SHP77 treated with DMSO at 0.1 percent for 48 hours (cell line): ENCODE results near the gene BTN2A1.
A peak's percentile ranks its signal among the peaks of the same experiment; 100 is the strongest.
"Not testable (repeated sequence)": the region's sequence is repeated elsewhere in the genome, so short reads cannot be mapped to it uniquely, and the experiment has no call there.

Experiments used
- DNase-seq: peaks from one replicate; lab custom pipeline; 2025; lab: John Stamatoyannopoulos, UW

The BTN2A1 gene

DNA sequence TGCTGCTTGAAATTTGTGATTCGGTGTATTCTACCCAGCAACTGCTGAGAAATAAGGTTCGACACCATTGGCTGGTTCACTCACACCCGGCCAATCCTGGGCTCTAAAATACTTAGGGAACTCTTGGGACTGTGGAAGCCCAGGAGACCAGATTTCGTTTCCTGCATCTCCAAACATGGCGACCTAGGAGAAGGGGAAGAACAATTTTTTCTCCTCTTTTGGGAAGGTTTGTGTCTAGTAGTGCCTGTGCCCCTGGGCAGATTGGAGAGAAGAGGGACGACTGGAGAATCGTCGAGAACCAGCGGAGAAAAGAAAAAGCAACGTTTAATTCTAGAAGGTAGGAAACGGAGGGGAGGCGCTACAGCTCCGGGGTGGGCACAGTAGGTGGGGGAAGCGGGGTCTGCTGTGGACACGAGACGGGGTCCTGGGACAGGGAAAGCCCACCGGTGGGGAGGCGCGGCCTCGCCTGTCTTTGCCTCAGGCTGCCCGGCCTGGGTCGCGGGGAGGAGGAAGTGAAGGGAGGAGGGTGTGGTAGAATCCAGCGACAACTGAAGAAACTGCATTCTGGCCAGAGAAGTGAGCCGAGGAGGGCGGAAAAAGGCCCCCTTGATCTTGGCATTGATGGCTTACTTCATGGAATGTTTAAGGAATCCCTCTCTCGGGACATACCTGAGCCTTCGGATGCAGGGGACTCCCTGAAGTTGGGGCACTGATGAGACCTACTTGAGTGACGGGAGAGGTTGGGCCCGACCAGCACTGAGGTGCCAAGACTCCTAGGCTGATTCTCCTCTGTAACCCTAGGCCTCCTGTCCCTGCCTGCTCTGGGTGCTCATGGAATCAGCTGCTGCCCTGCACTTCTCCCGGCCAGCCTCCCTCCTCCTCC, at the start of gene BTN2A1:
Gene BTN2A1, plus strand, starts transcription at position 150 of the 883 bp plus-strand sequence. Its CDS starts 682 bp downstream, at position 832.
- DNase-seq = peak; percentile 89

DNA sequence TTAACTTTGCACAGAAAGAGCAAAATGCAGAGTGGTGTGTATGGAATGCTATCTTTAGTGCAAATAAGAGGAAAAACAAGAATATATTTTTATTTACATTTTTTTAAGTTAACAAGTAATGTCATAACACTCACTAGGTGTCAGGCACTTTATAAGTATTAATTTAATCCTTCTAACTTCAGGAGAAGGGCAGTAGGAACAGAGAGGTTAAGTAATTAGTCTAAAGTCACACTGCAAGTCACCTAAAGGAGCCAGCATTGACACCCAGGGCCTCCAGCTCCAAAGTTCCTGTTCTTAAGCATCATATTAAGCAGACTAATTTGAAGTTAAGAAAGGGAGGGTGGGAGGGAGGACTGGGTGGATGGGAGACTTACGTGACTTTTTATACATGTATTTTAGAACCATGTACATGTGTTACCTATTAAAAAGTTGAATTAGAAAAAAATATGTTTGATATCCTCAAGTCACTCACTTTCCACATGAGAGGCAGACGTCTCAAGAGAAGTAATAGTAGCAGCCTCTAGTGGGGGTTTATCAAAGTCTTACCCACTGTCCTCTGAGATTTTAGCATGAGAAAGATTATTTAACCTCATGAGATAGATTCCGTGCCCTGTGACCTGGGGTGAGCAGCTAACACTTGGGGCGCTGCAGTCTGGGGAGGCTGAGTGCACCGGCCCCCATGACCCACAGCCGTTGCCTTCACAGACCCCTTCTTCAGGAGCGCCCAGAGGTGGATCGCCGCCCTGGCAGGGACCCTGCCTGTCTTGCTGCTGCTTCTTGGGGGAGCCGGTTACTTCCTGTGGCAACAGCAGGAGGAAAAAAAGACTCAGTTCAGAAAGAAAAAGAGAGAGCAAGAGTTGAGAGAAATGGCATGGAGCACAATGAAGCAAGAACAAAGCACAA, 48.7 kb upstream of the BTN2A1 start:
- DNase-seq = no peak

DNA sequence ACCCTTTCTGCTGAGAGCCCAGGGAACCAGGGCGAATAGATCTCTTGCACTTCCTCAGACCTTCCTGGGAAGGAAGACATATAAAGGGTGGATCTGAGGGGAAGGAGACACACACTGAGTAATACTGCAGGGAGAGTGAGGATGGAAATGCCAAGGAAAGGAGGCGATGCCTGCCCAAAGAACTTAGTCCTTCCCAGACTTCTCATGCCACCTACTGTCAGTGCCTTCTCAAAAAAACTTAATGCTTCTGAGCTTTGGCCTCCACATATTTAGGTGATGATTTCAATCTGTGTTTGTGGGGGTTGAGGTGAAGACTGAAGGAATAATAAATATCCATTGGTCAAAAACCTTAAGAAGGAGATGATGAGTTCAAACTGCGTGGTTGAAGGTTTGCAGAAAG, 46.0 kb upstream of the BTN2A1 start:
- no peak for DNase-seq

DNA sequence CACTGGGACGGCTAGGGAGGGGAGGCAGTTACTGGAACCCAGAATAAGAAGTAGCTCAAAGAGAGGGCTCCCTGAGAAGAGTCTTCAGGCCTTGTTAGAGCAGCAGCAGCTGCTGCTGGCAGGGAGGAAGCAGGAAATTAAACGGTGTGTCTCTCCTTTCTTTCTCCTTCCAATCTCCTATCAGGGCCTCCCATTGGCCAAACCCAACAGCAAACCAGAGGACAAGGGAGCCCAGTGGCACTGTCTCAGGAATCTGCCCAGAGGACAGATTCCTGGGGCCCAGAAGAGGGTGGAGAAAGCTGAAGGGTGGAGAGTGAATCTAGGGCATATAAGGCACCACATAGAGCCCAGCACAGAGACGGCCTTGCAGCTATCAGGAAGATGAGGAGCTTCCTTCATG, 45.5 kb upstream of the BTN2A1 start:
- no peak for DNase-seq

DNA sequence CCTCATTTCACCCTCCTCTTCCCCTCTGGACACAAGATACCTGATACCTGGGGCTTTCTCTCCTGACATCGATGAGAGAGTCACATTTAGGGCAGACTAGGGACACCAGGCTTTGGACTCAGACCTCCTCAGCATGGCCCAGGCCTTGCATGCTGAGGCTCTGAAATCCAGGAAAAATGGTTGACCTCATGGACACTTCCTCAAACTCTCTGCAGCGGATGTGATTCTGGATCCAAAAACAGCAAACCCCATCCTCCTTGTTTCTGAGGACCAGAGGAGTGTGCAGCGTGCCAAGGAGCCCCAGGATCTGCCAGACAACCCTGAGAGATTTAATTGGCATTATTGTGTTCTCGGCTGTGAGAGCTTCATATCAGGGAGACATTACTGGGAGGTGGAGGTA, 44.8 kb upstream of the BTN2A1 start:
- no peak for DNase-seq

DNA sequence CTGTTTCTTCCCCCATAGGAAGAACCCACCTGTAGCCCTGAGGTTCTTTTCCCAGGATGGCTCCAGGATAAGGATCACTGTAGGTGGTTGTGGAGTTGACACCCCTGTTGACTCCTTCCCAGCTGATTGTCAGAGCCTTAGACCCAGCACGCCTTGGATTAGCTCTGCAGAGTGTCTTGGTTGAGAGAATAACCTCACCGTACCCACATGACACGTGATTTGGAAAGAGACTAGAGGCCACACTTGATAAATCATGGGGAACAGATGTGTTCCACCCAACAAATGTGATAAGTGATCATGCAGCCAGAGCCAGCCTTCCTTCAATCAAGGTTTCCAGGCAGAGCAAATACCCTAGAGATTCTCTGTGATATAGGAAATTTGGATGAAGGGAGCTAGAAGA, 43.5 kb upstream of the BTN2A1 start:
- DNase-seq = no peak

DNA sequence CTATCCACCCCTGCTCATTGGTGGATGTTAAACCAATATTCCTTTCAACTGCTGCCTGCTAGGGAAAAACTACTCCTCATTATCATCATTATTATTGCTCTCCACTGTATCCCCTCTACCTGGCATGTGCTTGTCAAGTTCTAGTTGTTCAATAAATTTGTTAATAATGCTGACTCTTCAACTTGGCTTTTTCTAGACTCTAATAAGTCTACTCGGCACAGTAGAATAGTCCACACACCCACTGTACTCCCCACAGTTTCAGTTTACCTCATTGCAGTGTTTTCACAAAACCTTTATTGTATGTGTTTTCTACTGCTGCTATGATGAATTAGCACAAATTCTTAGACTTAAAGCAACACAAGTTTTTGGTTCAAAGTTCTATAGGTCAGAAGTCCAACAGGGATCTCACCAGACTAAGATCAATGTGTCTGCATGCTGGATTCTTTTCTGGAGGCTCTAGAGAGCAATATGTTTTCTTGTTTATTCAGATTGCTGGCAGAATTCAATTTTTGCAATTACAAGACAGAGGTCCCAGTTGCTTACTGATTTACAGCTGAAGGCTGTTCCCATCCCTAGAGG, 42.6 kb upstream of the BTN2A1 start:
- DNase-seq = no peak

DNA sequence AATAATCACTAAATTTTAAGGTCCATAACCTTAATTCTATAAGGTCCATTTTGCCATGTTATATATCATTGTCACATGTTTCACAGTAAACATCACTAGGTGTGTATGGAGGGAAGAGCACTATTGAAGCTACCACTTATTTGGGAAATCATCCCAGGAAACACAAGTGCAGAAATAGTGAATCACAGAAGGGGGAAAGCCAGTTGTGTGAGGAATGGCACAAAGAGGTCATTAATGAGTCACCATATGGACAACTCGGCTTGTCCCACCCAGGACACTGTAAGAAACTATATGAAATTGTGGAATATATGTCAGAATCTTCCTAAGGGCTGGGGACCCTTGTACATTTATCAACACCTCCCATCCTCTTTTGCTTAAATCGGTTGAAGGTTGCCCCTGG, 42.0 kb upstream of the BTN2A1 start:
- no peak for DNase-seq

DNA sequence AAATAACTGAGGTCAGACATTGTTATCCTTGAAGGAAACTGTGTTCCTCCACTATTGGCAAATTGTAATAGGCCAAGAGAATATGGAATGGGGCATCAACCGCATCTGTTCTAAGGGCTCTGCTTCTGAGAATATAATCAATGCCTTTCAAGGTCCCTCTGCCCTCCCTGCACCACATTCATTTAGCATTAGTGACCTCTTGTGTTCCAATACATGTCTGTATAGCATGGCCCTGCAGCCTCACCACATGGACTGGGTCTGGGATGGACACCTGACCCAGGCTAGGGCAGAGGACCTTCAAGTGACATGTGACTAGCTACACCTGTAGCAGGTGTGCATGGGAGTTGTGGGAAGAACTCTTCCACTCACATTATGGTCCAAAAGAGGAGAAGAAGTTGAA, 41.5 kb upstream of the BTN2A1 start:
- no peak for DNase-seq

DNA sequence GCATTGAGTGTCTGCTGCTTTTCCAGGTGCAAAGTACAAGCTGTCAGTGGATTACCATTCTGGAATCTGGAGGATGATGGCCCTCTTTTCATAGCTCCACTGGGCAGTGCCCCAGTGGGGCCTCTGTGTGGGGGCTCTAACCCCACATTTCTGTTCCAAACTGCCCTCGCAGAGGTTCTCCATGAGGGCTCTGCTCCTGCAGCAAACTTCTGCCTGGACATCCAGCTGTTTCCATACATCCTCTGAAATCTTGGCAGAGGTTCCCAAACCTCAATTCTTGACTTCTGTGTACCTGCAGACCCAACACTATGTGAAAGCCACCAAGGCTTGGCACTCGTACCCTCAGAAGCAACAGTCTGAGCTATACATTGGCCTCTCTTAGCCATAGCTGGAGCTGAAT, 39.7 kb upstream of the BTN2A1 start:
- DNase-seq = not testable (repeated sequence)

DNA sequence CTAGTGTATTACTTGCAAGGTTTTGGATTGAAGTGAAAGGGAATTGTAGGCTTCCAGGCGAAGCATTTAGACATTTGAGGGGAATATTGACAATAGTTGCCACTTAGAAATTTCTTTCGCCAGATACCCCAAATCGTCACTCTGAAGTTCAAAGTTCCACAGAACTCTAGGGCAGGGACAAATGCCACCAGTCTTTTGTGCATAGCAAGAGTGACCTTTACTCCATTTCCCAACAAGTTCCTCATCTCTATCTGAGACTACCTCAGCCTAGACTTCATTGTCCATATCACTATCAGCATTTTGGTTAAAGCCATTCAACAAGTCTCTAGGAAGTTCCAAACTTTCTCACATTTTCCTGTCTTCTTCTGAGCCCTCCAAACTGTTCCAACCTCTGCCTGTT, 39.0 kb upstream of the BTN2A1 start:
- DNase-seq = not testable (repeated sequence)

DNA sequence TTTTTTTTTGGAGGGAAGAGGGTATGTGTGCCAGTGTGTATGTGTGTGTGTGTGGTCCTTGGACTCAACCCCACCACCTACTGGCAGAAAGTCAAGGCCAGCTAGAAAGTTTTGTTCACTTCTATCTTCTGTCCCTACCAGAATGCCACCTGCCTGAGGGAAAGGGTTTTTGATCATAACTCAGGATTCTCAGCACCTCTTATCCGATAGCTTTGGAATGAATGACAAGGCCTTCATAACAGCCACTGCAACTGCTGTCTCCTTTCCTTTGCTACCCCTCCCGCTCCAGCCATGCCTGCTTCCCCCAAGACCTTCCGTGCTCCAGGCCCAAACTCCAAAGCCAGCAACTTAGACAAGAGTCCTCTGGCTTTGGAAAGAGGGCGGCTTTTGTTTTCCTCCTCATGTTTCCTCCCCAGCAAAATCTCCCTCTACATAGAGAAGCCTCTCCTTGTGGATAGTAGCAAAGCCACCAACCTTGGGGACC, 37.0 kb upstream of the BTN2A1 start:
- no peak for DNase-seq

DNA sequence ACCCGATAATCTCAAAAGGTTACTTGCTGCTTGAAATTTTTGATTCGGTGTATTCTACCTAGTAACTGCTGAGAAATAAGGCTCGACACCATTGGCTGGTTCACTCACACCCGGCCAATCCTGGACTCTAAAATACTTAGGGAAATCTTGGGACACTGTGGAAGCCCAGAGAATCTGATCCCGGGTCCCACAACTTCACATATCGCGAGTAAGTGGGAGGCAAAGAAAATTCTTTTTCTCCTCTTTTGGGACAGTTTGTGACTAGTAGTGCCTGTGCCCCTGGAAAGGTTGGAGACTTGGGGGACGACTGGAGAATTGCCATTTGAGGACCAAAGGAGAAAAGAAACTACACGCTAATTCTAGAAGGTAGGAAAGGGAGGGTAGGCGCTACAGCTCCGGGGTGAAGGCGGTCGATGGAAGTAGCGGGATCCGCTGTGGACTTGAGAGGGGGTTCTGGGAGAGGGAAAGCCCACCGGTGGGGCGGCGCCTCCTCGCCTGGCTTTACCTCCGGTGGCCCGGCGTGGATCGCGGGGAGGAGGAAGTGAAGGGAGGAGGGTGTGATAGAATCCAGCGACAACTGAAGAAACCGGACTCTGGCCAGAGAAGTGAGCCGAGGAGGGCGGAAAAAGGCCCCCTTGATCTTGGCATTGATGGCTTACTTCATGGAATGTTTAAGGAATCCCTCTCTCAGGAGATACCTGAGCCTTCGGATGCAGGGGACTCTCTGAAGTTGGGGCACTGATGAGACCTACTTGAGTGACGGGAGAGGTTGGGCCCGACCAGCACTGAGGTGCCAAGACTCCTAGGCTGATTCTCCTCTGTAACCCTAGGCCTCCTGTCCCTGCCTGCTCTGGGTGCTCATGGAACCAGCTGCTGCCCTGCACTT, 36.3 kb upstream of the BTN2A1 start:
- DNase-seq = peak; percentile 66

DNA sequence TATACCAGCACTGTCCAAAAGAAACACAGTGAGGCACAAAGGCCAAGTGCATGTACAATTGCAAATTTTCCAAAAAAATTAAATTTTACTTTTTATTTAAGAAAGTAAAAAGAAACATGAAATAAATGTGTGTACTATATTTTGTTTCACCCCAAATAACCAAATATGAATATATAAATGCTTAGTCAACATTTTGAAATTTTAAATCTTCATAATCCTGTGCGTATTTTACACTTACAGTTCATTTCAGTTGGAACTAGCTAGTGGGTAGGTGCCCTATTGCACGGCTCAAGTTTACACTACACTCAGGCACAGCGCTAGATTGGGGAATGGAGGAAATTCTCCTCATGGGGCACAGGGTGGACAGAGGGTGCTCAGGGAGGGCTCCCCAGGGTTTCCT, 35.4 kb upstream of the BTN2A1 start:
- DNase-seq = no peak

DNA sequence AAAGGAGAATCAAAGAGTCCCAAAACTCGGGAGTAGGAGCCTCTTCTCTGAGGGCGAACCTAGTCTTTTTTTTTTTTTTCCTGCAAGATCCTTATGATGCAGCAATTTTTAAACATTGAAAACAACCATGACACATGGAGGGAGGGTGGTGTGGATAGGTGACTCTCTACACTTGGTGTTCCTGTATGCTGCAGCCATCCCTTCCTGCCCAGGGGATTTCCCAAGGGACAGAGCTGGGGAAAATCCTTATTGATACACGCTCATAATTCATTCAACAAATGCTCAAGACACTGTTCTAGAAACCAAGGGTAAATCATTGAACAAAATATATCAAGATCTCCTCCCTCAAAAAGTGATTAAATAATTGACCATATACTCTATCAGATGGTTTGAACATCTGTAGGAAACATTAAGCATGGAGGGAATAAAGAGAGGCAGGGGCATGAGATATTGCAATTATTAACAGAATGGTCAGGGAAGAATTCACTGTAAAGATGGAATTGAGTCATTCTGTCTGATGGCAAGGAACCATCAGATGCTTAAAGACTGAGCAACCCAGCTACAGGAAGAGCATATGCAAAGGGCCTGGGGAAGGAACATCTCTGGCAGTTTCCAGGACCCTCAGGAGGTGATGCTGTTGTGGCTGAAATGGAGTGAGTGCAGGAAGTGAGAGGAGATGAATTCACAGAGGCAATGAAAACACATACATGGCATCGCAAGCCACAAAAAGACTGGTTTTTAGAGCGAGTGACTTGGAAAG, 30.9 kb upstream of the BTN2A1 start:
- no peak for DNase-seq

DNA sequence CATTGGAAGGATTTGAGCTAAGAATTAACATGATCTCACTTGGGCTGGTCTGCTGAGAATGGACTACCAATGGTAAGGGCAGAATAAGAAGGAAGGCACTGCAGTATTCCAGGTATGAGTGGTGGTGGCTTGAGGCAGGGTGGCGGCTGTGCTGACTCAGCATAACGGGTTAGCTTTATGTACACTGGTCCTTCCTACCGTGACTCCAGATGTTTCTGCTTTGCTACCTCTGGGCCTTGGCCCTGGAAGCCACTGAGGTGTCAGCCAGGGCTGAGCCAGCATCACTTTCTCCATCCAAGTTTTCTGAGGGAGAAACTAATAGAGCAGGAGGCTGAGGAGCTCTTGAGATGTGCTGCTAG, 30.3 kb upstream of the BTN2A1 start:
- DNase-seq = no peak

DNA sequence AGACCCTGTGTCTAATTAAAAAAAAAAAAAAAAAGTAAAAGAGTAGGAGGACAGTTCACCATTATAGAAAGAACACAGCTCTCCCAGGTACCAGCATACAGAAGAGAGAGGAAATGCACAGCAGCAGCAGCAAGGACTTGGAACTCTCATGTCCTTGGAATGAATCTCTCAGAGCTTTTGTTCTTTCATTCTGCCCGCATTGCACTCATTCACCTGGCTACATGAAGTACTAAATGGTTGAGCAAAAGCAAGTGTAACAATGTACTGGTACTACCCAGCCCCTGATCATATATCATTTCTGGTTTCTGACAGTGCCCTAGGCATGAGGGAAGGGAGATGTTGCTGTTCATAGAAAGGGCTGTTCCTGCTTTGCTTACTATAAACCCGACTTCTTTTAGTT, 29.5 kb upstream of the BTN2A1 start:
- no peak for DNase-seq

DNA sequence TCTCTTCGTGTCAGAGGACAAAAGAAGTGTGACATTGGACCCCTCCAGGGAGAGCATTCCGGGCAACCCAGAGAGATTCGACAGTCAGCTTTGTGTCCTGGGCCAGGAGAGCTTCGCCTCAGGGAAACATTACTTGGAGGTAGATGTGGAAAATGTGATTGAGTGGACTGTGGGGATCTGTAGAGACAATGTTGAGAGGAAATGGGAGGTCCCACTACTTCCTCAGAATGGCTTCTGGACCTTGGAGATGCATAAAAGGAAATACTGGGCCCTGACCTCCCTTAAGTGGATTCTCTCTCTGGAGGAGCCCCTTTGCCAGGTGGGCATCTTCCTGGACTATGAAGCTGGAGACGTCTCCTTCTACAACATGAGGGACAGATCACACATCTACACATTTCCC, 27.0 kb upstream of the BTN2A1 start:
- DNase-seq = no peak

DNA sequence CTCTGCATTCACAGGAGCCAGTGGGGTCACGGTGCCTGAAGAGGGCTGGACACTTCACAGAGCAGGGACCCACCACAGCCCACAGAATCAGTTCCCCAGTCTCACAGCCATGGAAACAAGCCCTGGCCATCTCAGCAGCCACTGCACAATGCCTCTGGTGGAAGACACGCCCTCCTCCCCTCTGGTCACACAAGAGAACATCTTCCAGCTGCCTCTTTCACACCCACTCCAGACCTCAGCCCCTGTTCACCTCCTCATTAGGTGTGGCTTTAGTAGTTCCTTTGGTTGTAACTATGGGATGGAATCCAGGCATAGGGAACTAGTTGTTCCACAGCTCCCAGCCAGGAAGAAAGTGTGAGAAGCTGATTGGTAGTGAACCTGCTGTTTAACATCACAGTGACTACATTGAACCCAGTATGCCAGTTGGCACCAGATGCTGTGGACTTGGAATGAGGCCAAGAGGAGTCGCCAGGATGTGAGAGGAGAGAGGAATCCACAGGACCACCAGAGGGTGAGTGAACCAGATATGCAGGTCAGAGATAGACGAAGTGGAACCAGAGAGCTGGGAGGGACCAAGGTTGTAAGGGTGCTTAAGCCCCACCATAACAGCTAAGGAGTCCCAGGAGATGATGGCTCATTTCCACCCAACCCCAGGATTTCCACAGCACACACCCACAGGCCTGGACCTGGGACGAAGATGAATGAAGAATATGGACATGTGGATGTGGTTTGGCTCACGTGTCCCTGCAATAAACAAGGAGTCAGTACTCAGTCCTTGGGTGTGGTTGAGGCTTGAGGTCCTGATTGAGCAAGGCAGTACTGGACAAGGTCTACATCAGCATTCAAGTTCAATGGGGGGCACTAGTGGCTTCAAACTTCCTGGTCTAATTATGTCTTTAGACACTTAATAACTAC, 26.2 kb upstream of the BTN2A1 start:
- DNase-seq = no peak
